ENCODE measurements around the gene DARS2.
"Not testable (repeated sequence)": the region's sequence is repeated elsewhere in the genome, so short reads cannot be mapped to it uniquely, and the experiment has no call there.

DARS2 gene

DNA sequence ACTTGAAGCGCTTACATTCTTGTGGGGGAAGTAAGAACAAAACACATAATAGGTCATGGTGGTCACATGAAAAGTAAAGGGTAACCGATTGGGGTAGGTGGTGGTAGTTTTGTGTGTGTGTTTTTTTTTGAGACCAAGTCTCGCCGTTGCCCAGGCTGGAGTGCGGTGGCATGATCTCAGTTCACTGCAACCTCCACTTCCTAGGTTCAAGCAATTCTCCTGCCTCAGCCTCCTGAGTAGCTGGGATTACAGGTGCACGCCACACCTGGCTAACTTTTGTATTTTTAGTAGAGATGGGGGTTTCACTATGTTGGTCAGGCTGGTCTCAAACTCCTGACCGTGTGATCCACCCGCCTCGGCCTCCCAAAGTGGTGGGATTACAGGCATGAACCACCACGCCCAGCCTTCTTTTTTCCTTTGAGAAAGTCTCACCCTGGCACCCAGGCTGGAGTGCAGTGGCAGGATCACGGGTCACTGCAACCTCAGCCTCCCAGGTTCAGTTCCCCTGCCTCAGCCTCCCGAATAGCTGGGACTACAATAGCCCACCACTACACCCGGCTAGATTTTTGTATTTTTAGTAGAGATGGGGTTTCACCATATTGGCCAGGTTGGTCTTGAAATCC is 37.8 kb downstream of the DARS2 start:
- not testable (repeated sequence) for DNase-seq

DNA sequence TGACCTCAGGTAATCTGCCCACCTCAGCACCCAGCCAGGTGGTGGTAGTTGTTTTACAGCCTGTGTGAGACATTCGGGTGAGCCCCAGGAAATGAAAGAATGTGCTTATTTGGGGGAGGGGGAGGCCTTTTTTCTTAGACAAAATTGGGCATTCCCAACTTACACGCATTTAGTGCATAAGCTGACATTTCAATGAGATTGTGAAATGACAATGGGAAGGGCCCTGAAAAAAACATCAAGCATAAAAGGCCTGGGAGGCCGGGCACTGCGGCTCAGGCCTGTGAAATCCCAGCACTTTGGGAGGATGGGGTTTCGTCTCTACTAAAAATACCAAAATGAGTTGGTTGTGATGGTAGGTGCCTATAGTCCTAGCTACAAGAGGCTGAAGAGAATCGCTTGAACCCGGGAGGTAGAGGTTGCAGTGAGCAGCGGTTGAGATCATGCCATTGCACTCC is 38.3 kb downstream of the DARS2 start:
- DNase-seq = no peak

DNA sequence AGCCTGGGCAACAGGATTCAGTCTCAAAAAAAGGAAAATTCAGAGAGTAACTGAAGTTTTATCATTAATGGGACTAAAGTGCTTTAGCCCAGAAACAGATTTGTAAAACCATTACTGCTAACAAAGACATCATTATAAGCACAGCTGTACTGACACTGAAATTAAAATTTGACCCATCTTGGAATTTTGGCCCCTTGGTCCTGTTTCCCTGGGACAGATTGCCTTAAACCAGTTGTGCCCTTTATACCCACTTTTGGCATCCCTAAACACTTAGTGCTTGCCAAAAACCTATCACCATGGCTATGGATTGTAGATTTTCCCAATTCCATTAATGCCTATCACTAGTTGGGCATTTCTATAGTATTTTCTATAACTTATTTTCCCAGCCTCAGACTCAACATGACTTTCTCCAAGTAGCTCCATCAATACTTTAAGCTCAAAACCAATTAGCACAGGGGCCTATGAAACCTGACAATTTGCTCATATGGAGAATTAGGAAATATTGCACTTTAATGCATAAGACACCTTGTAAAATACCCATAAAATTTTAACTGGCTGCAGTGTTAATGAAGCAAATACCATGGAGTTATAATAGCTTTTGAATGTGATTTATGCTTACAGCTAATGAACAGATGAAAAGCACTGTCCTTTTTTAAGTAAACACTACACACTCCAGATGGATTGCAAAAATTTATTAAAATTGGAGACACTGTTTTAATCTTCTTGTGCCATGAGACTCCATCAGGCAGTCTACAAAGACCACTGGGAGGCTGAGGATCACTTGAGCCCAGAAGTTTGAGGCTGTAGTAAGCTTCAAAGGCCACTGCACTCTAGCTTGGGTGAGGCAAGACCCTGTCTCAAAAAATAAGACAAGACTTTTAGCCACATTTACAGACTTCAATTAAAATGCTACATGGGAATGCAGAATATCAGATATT is 39.0 kb downstream of the DARS2 start:
- no peak for DNase-seq

DNA sequence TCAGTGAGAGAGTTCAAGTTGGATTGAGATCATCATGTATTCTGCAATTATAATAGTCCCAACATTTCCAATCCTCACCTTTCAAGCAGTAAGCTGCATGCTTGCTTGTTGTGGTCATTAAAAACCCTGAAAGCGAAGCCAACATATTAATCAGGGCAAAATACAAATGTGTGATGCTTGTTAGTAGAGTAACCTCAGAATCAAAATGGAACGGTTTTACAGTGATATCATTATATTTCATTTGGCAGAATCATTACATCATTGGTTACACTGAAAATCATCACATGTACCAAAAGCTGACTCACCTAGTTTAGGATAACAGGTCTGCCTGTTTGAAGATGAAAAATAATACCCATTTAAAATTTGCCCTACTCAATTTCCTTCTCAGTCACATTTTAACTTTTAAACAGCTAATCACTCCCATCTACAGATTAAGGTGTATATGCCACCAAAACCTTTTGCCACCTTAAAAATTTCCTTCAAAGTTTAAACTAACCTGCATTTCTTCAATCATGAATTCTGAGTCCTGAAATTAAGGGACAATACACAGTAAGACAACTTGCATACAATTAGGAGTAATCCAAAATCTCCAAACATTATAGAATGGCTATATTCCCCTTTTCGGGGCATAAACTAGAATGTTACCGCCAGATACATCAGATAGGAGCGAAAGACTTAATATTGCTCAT is 39.9 kb downstream of the DARS2 start:
- DNase-seq = no peak

DNA sequence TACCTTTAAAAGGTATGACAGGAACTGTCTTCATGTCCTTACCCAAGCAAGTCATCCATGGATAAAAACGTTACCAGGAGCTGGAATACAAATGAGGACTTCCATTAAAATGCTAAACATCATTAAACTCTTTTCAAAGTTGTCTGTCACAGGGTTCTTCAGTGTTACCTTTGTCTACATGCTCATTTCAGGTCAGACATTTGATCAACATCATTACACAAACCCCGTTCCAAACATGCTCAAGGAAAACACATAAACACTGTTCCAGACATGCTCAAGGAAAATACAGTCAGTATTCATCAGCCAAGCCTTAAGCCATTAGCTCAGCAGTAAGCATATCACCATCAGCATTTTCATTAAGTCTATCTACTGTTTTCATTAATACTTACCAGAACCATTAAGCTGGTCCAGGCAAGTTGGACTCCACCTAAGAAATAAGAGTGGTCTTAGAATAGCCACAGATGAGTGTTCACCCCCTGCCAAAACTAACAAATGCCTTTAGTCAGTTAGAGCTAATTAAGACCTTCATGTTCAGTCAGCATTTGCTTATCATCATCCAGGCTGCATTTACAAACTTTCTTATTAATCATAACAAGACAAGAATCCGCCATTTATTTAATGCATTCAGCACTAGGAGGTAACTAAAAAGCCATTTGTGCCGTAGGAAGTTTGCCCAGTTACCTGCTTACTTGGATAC is 41.1 kb downstream of the DARS2 start:
- no peak for DNase-seq

DNA sequence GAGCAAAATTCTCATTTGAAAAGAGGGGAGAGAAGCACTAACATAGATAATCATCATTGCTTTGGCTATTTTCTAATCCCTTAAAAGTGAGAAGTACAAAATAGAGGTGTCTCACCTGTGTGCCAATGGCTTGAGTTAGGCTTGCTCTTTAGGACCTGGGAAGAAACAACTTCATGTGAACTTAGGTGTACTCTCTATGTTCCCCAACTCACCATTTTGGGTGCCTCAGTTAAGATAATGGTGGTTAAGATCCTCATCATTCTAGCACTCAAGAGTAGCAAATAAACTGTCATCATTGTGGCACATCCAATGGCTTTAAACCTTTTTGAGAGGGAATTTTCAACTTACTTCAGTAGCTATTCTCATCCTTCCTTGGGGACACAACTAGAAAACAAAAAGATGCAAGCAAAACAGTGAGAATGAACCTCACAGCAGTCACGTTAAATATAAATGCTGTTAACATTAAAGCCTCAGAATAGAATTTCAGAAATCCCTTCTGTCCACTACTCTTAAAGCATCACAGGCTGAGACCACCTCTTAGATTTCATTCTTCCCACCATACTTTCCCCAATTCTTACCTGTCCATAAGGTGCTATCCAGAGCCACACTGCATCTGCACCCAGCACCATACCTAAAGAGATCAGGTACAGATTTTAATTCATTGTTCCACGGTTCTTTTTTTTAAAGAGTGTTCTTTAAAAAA is 42.1 kb downstream of the DARS2 start:
- no peak for DNase-seq

DNA sequence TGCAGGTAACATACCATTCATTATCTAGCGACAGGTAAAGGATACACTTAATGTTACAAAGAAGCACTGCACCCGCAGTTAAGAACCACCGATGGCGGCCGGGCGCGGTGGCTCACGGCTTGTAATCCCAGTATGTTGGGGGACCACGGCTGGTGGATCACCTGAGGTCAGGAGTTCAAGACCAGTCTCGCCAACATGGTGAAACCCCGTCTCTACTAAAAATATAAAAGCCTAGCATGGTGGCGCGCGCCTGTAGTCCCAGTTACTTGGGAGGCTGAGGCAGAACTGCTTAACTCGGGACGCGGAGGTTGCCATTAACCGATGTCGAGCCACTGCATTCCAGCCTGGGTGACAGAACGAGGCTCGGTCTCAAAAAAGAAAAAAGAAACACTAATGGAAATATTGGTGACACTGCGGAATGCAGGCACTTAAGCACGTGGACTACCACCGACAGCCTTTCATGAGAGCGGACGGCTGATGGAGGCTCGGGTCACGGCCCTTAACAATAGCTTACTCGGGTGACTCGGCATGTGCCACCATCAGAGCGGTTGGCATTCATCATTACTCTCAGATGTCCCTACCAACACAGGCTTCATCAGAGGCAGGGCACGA is 42.8 kb downstream of the DARS2 start:
- no peak for DNase-seq

DNA sequence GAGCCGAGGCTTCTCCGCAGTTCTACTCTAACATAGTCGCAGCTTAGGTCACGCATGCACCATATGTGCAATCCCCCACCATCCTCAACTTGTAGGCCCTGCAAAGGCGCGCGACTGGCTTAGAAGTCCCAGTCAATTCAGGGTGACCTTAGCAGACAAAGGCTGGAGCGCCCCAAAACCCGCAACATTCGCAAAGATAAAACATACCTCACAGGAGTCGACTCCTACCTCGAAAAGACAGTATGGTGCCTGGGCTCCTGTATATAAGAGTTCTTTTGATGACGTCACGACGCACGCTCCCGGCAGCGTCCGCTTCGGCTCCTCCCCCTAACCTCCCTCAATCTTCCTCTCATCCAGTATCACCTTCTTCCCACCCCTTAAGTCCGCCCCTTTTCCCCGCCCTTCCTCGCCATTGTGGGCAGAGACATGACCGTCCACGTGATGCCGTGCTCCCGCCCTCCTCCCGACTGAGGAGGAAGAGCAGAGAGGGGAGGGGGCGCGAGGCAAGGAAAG is 43.3 kb downstream of the DARS2 start, which contains the start of gene GAS5:
GAS5 (minus strand) TSS at position 237 of the 513 bp plus-strand sequence.
- DNase-seq = peak; percentile 100

DNA sequence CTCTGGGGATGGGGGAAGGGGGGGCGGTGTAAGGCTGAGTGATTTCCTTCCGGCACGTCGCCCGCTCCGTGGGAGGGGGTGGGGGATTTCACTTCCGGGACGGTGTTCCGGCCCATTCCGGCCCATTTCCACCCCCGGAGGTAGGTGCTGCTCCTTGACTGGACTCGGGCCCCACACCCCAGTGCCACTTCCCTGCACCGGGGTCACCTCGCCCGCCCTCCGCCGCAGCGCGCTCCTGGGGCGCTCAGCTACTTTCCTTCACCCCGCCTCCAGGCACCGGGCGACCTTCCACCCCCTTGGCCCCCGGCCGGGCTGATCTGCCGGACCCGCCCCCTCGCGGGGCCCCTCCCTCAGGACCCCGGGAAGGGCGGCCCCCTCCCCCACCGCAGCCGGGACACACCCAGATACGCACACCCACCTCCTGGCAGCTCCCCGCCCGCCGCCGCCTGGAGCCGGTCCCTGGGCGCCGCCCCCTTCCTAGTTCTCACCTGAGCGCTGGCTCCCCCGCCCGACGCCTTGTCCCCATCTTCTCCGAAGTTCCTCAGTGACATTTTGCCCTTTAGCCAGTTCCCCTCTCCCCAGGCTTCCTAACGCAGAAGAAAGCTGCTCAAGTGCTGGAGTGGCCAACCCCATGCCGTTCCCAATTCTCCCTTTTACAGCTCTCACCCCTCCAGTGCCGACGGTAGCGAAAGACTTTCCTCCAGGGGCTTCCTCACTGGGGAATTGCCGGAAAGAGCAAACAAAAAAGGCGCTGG is 44.0 kb downstream of the DARS2 start, which contains the start of gene ZBTB37:
ZBTB37 (plus strand) TSS at position 115 of the 755 bp plus-strand sequence. CDS start 1,846 bp downstream, outside the sequence.
- DNase-seq = peak; percentile 98 to 99

DNA sequence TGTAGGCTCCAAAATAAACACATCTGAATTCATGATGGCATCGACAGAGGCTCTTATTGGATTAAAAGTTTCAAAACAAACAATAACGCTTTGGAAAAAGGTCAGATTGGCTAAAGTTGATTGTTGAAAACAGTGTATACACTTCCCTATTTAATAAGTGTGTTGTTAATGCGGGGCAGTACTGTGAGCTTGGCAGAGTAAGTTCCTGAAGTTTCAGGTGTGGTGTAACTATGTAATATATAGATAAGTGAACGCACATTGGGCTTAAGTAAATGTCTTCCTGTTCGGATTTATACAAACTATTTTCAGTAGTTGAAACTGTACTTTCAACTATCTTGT is 44.5 kb downstream of the DARS2 start:
- DNase-seq = no peak

DNA sequence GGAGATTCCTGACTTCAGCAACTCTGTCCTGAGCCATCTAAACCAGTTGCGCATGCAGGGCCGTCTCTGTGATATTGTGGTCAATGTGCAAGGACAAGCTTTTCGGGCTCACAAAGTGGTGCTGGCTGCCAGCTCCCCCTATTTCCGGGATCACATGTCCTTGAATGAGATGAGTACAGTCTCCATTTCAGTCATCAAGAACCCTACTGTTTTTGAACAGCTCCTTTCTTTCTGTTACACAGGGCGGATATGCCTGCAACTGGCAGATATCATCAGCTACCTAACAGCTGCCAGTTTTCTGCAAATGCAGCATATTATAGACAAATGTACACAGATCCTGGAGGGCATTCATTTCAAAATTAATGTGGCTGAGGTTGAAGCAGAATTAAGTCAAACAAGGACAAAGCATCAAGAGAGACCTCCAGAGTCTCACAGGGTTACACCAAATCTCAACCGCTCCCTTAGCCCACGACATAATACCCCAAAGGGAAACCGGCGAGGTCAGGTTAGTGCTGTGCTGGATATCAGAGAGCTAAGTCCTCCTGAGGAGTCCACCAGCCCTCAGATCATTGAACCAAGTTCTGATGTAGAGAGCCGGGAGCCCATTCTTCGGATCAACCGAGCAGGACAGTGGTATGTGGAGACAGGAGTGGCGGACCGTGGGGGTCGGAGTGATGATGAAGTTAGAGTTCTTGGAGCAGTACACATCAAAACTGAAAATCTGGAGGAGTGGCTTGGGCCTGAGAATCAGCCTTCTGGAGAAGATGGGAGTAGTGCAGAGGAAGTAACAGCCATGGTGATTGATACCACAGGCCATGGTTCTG is 46.0 kb downstream of the DARS2 start:
- no peak for DNase-seq

DNA sequence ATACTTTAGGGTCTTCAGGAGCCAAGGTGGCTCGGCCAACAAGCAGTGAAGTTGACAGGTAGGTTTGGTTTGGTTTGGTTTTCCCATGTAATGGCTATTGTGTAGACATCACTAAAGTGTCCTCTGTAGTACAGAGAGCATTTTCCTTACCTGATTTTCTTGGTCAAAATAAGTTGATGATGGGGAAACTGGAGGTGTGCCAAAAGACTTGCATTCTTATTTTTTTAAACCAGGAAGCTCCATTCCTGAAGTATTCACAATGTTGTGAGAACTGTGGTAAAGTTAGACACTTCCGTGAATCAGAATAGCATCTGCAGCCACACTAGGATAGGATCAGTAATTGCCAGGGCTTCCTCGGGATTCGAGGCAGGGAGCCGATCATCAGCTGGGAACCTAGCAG is 46.6 kb downstream of the DARS2 start:
- DNase-seq = no peak

DNA sequence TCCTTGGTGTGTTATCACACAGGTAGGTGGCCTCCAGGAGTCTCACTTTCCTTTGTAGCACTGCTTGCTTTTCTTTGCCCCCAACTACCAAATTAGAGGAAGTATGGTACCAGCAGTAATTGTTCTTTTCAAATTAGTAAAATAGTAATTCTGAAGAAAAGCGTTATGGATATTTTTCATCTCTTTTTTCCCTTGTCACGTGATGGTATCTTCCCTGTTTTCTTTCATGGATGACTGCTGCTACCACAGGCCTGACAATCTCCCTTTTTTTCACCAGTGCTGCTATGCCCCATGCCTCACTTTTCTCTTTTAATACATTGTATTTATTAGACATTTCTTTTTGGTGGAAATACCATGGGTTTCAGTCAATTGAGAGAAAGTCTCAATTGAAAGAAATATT is 47.0 kb downstream of the DARS2 start:
- DNase-seq = no peak

DNA sequence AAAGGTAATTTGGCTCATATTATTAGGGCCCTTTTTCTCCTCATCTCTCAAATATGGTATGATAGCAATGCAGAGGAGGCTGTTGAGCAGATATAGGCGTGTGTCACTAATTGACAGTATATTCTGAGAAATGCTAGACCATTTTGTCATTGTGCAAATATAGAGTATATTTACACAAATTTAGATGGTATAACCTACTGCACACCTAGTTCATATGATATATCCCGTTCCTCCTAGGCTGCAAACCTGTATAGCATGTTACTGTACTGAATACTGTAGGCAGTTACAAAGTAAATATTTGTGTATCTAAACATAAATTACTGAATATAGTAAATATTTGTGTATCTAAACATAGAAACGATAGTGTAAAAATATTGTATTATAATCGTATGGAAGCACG is 52.3 kb downstream of the DARS2 start:
- no peak for DNase-seq

DNA sequence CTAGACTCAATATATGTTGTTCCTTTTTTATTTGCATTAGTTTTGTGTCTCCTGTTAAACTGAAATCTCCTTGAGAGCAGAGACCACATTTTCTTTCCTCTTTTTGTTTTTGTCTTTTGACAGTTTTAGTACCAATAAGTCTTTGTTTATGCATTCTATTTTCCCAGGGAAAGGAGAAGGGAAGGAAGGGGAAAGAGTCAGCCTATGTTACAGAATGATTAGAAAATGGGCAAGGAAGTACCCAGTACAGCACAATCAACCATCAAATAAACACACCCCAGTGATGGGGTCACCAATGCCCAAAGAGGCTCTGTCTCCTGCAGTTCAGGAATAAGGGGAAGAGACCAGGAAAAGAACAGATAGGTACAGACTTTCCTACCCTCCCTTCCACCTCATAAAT is 53.8 kb downstream of the DARS2 start:
- DNase-seq = no peak

DNA sequence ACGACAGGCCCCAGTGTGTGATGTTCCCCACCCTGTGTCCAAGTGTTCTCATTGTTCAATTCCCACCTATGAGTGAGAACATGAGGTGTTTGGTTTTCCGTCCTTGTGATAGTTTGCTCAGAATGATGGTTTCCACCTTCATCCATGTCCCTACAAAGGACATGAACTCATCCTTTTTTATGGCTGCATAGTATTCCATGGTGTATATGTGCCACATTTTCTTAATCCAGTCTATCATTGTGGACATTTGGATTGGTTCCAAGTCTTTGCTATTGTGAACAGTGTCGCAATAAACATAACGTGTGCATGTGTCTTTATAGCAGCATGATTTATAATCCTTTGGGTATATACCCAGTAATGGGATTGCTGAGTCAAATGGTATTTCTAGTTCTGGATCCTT is 56.6 kb downstream of the DARS2 start:
- not testable (repeated sequence) for DNase-seq

DNA sequence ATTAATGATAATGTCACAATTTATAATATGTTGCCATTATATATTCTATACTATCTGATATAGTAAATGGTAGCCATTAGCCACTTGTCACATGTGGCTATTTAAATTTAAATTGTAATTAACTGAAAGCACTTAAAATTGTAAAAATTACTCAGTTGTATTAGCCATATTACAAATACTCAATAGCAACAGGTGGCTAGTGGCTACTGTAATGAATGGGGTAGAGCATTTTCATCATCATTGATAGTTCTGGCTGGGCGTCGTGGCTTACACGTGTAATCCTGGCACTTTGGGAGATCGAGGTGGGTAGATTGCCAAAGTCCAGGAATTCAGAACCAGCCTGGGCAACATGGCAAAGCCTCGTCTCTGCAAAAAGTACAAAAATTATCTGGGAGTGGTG is 60.2 kb downstream of the DARS2 start:
- no peak for DNase-seq

DNA sequence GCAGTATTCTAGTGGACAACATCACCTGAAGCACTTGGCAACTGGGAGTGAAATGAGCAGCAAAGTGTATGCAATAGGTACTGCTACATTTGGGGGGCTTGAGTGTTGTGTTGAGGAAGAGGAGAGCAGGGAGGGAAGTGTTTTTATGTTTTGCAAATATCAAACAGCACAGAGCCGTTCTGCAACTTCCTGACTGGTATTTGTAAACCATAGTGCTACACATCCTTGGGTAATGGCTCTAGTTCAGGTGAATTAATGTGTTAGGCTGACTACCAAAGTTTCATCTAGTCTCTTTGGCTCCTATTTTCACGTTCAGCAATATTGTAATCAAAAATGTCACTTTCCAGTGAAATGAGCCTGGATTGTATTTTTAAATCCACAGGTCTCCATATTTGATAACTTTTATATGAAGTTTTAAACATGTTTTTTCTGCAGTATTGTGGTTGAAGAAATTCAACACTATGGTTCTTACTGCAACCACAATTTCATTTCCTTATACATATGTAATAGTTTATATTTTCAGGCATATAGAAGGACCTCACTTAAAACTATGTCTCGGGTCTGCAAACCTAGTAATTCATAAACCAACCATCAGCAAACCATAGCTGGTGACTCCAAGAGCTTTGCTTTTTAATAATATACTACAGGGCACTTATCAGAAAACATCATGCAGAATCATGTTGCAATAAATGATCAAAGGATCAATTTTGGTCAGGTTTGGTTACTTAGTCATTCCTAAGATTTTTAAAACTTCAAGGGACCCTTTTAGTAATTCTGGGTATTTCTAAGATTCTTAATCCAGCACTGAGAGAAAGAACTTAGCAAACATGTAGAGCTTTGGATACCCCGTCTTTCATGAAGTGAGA is 62.5 kb downstream of the DARS2 start:
- no peak for DNase-seq

DNA sequence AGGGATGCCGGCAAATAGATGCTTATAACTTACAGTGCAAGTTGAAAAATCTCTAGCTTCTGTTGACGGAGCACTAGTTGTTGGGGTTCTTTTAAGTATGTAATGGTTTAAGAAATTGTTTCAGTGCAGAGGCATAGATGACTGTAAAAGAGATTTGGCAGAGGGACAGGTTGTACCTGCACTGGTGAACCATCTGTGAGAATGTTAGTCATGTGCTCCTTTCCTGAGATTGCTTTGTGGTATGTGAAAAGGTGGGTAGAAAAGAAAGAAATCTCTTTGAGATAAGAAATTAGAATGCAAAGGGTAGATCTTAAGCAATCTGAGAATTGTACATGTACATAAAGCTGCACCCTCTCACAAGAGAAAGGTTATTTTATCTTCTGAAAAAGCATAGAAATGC is 63.2 kb downstream of the DARS2 start:
- DNase-seq = no peak

Measured in NCI-H187 (cell line).